Fibroblast of lung (primary cell): ENCODE data around the gene CACNA2D3.

Source experiments
- CTCF ChIP-seq, 2 donors: IDR thresholded peaks in 1 of 2; conservative IDR thresholded peaks in 1 of 2; 1 replicate in 1 of 2; 2 replicates in 1 of 2; pipeline ENCODE4 v1.5.1; 2011 to 2012; ENCODE audit warnings: low read length in 2 of 2, control low read depth in 1 of 2, inconsistent platforms in 1 of 2, low read depth in 1 of 2, mild to moderate bottlenecking in 1 of 2
- EZH2 ChIP-seq: IDR thresholded peaks from 2 replicates; pipeline ENCODE4 v1.5.1; 2012; ENCODE audit warnings: low read length, control low read depth, mild to moderate bottlenecking; ENCODE audit errors: missing control alignments

- TF ChIP-seq CTCF (conservative IDR thresholded peaks at IDR 0.05 in 1 of 2, IDR thresholded peaks at IDR 0.05 in 1 of 2; ENCODE audit: low read depth in 1 of 2, low read length in 2 of 2) = no peak
- no peak for TF ChIP-seq EZH2
Measured at GRCh38 chr3:54917862-54918261, 795.5 kb downstream of the CACNA2D3 start.
